ENCODE data around the gene SRP14.
A peak's percentile ranks its signal among the peaks of the same experiment; 100 is the strongest.
"Not testable (repeated sequence)": the region's sequence is repeated elsewhere in the genome, so short reads cannot be mapped to it uniquely, and the experiment has no call there.

The SRP14 gene

DNA sequence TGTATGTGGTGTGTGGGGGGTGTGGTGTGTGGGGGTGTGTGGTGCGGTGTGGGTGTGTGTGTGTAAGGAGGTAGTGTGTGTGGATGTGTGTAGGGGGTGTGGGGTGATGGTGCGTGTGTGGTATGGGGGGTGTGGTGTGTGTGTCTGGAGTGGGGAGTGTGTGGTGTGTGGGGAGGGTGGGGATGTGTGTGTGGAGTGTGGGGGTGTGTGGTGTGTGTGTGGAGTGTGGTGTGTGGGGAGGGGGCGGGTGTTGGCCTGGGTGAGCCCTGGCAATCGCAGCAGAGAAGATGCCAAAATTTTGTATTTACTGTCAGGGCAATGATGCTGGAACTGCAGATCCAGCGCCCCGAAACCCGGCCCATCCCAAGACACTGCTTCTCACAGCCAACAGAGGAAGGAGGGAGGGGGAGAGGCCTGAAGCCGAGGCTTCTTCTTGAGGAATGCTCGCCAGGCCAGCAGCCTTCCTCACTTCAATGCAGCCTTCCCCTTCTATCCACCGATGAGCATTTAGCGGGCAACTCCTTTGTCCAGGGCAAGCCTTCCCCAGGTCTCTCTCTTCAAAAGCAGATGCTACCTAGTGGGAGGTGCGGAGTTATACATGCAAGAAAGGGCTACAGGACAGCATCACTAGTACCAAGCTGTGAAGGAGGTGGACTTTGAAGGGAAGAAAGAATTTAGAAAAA lies 11.9 kb upstream of the SRP14 start:
- no peak for DNase-seq (ENCODE audit: low read depth, low spot score)

DNA sequence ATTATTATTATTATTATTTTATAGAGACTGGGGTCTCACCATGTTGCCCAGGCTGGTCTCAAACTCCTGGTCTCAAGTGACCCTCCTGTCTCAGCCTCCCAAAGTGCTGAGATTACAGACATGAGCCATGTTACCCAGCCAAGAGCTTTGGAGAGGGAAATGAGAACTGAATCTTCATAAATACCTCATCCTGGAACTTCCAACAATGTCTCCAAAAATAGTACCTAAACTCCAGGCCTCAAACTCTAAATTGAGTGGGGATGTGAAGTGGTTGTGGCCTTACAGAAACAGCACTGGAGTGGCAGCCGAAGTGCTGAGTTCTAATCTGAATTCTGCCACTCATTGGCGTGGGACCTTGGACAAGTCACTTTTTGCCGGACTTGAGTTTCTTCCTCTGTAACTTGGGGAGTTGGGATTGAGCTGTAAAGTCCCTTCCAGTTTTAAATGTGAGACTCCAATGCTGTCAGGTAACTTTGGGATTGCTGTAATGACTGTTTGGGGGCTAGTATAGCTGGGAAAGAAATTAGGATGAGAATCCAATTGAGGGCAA lies 10.0 kb upstream of the SRP14 start:
- DNase-seq (ENCODE audit: low read depth, low spot score): no peak

DNA sequence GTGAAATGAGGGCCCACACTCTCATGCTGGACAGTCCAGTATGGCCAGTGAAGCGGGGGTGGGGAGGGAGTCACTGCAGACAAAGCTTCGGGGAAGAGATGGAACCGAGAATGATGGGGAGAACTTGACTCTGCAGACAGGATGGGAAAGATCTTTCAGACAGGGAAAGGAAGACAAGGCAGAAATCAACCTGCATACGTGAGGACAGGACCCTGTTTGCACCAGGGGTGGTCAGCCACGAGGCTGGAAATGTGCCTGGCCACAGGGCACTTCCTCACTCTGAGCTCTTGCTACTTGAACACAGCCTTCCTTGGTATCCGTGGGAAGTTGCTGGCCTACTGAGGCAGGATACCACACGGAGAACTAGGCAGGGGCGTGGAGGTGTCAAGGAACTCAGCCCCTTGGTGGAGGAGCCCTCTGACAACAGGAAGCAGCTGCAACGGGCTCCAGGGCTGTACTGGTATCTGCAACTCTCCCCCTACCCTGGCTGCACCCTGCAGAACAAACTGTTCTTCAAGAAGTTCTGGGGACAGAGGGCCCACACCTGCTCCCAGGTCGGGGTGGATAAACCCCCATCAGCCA lies 9.3 kb upstream of the SRP14 start:
- DNase-seq (ENCODE audit: low read depth, low spot score): no peak

DNA sequence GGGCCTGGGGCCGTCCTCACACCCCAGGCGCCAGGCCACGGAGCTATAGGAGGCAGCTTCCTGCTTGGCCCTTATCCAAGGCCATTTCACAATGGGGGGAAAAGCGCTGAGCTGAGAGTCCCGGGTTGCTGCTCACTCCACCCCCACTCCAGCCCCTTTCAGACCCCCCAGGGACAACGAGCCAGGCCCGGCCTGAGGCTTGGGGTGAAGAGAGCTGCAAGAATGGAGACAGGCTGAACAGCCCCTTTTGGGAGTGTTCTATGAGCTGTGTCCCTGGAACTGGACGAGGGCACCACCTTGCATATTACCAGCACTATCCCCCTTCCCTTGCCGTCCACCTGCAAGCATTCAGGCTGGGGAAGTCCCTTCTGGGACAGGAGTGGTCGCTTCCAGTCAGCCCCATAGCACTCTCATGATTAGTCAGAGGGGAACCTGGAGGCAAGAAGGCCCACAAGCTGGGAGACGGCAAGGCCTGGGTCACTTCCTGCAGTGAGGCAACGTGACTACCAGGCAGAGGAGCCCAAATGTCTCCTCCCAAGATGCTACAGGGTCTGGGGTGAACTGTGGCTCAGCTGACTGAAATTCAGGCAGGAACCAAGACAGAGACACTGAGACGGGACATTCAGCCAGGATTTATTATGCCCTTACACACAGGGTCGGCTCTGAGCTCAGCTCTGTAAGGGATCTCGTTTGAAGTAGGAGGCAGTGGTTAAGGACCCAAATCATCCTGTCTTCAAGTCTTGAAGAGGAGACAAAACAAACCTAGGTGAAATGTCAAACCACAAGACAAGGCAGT lies 8.6 kb upstream of the SRP14 start:
- DNase-seq (ENCODE audit: low read depth, low spot score): peak; percentile 60

DNA sequence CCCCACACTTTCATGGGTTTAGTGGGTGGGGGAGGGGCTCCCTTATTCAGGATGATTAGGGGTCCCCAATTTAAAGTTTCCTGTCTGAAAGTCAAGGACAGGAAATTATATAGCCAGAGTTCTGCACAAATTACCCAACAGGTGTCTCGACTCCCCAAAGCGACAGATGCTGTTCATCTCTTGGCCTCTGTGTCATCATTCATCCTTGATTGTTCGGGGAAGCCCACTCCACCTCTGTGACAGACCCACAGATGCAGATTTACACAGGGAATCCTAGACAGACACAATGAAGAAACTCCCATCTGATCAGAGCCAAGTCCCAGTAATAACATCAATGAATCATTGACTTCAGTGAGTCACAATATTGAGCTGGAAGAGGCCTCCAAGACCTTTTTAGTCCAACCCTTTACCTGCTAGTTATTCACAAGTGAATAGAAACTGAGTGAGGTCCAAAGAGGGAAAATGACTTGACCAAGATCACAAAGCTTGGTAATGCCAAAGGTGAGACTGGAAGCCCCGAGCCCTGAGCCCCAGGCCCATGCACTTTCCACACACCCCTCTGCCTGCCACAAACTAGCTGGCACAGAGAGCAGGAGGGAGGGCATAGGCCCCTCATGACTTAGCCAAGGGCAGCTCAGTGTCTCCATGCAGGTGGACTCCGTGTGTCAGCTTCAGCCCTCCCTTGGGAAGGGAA lies 7.9 kb upstream of the SRP14 start:
- peak; percentile 43 for DNase-seq (ENCODE audit: low read depth, low spot score)

DNA sequence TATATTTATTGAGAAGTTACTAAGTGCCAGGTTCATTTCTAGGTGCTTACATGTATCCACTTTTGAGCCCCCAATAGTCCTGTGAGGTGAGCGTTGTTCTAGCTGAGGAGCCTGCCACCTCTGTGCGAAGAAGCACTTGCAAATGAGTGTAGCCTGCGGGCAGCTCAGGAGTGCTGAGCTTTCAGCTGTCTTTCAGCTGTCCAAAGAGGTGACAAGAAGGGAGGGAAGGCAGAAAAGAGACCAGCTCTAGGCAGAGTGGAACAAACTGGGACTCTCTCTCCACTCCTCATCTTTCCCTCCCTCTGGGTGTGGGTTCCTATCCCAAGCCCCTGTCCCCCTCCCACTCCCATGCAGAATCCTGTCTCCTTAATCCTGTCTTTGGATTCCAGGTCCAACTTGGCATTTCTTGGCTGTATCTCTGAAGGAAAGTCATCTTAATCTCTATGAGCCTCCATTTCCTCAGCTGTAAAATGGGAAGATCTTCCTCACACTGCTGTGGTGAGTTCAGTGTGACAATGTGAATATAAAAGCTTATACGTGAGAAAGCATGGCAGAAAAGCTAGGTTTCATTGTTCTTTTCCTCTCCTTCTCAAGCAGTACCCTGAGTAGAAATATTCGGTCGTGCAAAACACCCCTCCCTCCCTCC lies 6.7 kb upstream of the SRP14 start:
- DNase-seq (ENCODE audit: low read depth, low spot score): no peak

DNA sequence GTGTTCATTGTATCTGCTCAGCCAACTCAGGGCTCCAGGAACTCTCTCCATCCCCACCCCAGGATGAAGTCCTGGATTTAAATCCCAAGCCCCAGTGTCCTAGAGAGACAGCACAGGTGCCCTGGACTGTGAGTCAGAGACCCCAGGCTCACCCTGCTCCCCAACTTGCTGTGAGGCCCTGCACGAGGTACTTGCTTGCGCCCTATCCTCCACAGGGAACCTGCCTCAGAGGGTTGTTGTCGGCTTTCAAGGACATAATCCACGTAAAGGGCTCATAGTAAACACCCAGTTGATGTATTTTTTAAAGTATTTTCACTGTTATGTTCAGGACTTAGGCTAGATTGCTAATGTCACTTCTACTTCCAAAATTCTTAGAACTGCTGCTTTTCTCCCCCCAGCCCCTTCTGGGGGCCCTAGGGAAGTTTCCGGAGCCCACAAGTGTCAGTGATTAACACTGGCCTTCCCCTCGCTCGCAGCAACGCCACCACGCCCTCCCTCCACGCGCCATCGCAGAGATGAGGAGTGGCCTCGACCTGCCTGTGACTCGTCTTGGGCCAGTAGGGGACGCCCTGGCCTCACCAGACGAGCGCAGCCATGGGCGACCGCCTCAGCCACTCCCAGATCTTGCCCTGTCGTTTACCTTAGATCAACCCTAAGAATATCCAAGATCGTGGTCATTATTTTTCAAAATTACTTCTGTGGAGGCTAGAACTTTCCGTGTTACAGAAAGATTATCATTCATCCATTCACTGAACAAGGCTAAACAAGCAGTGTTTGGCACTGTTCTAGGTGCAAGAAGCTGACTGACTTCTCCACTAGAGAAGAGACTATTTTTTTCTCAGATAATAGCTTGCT lies 6.0 kb upstream of the SRP14 start:
- peak; percentile 93 for DNase-seq (ENCODE audit: low read depth, low spot score)

DNA sequence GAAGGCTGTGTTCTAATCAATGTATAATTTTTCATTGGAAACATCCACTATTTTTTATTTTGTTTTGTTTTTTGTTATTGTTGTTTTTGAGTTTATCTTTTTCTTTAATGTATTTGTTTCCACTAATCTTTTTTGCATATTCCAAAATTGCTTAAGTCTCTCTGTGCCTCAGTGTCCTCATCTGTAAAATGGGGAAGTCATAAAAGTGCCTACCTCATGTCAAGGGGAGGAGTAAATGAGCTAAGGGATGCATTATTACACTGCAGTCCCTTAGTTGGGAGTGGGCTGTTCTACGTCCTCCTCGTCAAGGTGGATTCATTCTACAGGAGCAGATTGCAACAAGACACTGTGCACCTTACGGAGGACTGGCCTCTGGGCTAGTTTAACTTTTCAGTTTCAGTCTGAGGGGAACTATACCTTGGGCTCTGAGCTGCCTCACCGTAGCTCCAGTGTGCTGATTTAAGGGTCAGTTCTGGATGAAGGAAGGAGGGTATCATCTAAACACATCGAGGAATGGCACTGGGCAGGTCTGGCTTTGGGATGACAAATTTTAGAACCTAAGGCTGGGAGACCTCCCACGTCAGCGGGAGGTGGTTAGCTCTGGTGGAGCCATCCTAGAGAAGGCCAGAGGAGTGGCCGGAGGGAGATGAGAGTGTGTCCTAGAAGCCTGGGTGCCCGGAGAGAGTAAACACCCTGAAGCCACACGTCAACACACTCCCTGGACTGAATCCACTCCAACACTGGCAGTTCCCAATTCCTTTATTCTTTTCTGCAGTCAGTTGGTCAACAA lies 5.1 kb upstream of the SRP14 start:
- DNase-seq (ENCODE audit: low read depth, low spot score): no peak

DNA sequence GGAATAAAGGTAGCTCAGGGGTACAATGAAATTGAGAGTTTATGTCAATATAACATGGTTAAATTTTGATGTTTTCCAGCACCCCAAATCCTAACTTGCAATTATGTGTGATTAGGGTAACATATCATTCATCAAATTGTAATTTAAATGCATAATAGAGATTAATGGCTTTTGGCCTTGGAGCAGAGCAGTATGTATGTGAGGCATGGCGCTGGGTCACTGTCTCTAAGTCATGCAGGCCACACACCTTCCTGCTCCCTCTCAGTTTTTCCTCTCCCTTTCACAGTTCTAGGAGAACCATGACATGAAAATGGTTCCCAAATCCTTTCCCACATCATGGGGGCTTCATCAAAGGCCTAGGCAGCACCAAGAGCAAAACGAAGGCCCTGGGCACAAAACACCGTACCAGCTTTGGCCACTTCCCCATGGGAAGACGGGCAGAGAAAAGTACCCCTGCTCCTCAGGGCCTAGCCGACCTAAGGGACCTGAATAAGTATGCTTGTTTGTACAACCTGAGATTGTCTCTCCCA lies 3.9 kb upstream of the SRP14 start:
- DNase-seq (ENCODE audit: low read depth, low spot score): no peak

DNA sequence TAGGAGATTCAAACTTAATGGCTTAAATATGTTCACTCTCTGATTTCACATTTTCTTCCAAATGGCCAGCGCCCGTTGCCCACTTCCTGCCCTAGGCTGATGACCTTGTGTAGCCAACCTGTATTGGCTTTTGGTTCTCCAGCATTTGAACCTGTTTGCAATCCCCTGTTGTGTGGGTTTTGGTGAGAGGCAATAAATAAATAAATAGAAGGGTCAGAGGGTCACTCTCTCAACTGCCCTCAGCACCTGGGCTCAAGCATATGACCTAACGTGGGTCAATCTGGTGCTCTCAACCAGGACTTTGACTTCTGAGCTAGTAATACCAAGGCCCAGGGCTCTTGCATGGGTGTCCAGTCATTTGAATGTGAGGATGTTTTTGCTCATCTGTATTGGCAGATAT lies 1.8 kb upstream of the SRP14 start:
- DNase-seq (ENCODE audit: low read depth, low spot score): no peak

DNA sequence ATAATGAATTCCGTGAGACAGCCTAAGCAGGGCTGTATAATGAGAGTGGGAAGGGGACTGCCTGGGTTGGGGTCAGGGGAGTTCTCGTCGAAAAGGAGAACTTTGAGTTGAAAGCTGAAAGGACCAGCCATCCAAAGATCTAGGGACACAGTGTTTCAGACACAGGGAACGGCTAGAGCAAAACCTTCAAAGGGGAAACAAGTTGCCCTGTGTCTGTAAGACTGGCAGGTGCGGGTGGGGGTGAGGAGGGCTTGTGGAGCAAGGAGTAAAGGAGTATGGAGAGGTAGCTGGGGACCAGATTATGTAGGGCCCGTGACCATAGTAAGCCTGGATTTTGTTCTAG lies 1.3 kb upstream of the SRP14 start:
- no peak for DNase-seq (ENCODE audit: low read depth, low spot score)

DNA sequence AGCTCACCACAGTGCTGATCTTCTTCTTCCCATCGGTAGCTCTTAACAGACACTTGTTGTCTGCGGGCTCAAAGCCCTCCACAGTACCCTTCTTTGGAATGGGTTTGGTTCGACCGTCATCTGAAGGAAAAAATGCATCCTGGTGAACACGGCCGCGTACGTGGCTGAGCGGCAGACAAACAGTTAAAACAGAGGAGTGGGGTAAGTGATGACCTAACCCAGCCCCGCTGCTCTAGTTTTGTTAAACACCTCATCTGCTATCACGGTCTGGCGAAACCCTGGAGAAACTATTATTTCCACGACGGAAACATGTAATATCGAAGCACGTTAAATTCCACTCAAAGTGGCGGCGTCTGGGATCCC lies 725 bp downstream of the SRP14 start:
- DNase-seq (ENCODE audit: low read depth, low spot score): peak; percentile 65

DNA sequence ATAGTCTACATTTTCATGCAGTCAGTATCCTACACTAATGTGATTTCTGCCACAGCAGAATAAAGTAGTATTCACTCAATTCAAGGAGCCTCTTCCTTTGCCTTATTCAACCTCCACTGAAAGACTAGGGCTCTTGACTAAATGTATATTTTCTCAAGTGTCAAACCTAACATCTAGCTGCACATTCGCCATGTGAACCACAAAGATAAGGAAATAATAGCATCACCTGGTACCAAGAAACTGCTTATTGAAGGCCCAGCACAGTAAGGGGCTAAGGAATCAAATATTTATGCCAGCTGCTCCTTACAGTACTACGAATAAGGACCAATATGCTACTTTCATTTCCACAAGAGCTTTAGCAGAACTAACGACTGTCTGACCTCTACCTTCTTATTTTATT lies 1.3 kb downstream of the SRP14 start:
- no peak for DNase-seq (ENCODE audit: low read depth, low spot score)

DNA sequence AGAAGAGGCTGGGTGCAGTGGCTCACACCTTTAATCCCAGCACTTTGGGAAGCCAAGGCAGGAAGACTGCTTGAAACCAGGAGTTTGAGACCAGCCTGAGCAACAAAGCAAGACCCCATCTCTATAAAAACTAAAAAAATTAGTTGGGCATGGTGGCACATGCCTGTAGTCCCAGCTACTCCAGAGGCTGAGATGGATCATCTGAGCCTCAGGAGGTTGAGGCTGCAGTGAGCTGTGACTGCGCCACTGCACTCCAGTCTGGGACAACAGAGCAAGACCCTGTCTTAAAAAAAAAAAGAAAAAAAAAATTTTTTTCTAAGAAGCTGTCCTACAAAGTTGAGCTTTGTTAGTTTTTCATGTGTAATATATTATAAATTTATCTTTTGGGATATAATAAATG lies 3.8 kb downstream of the SRP14 start:
- not testable (repeated sequence) for DNase-seq (ENCODE audit: low read depth, low spot score)

DNA sequence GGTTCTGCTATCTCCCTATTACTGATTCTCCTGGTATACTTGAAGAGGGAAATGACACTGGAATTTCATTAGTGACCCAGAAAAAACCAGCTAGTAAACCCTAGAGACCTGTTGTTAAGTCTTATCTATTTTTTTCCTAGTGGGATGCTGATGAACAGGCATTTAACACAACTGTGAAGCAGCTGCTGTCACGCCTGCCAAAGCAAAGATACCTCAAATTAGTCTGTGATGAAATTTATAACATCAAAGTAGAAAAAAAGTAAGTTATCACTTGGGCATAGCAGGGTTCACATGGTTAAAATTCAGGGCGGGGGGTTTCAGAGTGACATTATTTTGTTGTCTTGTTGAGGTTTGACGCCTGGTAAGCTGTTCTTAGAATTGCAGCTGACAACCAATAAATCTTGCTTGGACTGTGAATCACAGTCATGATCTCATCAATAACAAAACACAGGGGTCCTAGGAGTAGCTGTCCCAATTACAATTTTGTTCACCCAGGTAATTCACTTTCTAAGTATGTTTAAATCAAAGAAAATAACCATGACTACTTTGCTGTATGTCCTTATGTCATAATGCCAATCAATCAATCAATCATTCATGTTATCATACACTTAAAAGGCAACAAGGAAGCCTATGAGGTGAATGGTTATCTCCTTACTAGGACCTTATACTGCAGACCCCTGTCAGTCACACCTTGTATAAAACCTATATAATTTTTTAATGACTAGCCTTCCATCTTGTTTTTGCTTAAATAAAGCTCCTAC lies 4.6 kb downstream of the SRP14 start:
- no peak for DNase-seq (ENCODE audit: low read depth, low spot score)

DNA sequence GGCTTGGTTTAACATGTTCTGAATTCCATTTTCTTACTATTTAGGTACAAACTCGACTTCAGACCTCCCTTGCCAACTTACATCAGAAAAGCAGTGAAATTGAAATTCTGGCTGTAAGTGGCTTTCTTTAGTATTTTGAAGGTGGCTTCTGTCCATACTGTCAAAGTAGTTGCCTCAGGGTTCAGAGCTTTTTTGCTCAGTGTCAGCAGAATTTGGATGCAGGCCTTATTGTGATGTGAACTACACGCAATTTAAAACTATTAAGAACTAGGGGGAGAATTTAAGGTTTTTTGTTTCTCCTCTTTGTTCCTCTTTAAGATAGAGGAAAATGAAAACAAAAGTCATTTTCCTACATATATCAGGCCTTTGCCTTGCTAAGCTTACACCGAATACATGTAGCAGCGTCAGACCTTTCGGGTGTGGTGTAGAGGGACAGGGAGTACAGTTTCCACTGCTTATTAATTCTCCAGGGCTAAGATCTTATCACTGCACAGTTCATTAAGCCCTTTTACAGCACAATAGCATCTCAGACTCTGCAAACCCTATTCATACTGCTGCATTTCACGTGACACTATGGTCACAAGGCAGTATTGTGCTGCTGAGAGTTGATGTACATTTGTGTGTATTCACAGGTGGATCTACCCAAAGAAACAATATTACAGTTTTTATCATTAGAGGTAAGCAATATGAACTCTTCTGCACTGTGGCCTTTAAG lies 6.7 kb downstream of the SRP14 start:
- DNase-seq (ENCODE audit: low read depth, low spot score): no peak

DNA sequence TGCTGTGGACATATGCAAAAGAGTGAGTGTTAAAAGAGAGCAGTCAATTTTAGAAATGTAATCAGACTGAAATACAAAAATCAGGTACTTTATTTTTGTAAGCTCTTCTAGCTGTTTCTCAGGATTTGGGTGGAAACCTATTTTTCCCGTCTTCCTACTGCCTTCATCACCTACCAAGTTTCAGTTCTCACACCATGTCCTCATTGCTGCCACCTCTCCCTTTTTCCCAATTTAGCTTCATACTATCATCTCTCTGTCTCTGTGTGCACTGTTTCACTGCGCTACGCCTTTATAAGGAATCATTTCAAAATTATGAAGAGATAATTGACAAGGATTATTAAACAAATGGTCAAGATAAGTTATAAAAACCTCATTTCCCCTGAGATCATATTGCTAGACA lies 7.7 kb downstream of the SRP14 start:
- DNase-seq (ENCODE audit: low read depth, low spot score): no peak
